Stimulated activated CD4-positive, alpha-beta T cell treated with anti-CD3 and anti-CD28 coated beads, Interleukin-2, amount 100 ng/mL, for 48 hours (primary cell): ENCODE results near the gene DAZAP1.

Experiments
- DNase-seq, 2 donors: peaks; one replicate each; pipeline ENCODE4 v3.0.0-alpha.2; 2020

DAZAP1 gene

GRCh38 chr19:1407528-1408299 is at the start of gene DAZAP1:
DAZAP1 (plus strand) TSS chr19:1407586; CDS start chr19:1407774, 188 bp downstream.
- DNase-seq: peak in 1 of 2 donors; percentile 39

- DNase-seq: no peak
These were observed 47.1 kb upstream of the DAZAP1 start for GRCh38 chr19:1360126-1360817.

- no peak for DNase-seq
These were observed 46.4 kb upstream of the DAZAP1 start for GRCh38 chr19:1360818-1361461.

GRCh38 chr19:1361601-1362386 is 45.6 kb upstream of the DAZAP1 start:
- DNase-seq: no peak

GRCh38 chr19:1362387-1363257 is 44.8 kb upstream of the DAZAP1 start:
- DNase-seq: no peak

- no peak for DNase-seq
These were observed 43.8 kb upstream of the DAZAP1 start for GRCh38 chr19:1363599-1363998.

GRCh38 chr19:1364070-1364704 is 43.2 kb upstream of the DAZAP1 start:
- DNase-seq: no peak

- no peak for DNase-seq
These were observed 41.8 kb upstream of the DAZAP1 start for GRCh38 chr19:1365319-1366269.

GRCh38 chr19:1366296-1366695 is 41.1 kb upstream of the DAZAP1 start:
- DNase-seq: no peak

- no peak for DNase-seq
These were observed 40.2 kb upstream of the DAZAP1 start for GRCh38 chr19:1366899-1367870.

GRCh38 chr19:1369214-1369805 is 38.1 kb upstream of the DAZAP1 start:
- DNase-seq: no peak

- DNase-seq: no peak
These were observed 36.6 kb upstream of the DAZAP1 start for GRCh38 chr19:1370579-1371361.

GRCh38 chr19:1373042-1373533 is 34.3 kb upstream of the DAZAP1 start:
- DNase-seq: no peak

GRCh38 chr19:1373534-1374249 is 33.7 kb upstream of the DAZAP1 start:
- DNase-seq: no peak

- no peak for DNase-seq
These were observed 33.2 kb upstream of the DAZAP1 start for GRCh38 chr19:1374250-1374577.

GRCh38 chr19:1376415-1376805 is 31.0 kb upstream of the DAZAP1 start:
- DNase-seq: no peak
